Cardiac muscle cell (in vitro differentiated cells and primary cell): ENCODE data around the gene TMEM273. TPM values are rescaled to one million over a fixed set of nuclear protein-coding genes. Genes with fewer than 3 reads are reported as not detected.

Experiments
- DNase-seq, 2 donors: peaks; one replicate each; pipeline versions ENCODE4 v3.0.0 to v3.0.0-alpha.2; 2010 to 2017; ENCODE audit warnings: low read depth in 1 of 2, low spot score in 1 of 2
- H3K27ac ChIP-seq: fragments of 200-600 bp; sonication (generic); 2 replicates; pipeline ENCODE4 v1.5.1; 2016
- H3K27me3 ChIP-seq: fragments of 200-600 bp; sonication (generic); 2 replicates; pipeline ENCODE4 v1.6.0; 2016; ENCODE audit warnings: control low read depth
- H3K36me3 ChIP-seq: fragments of 200-600 bp; sonication (generic); 2 replicates; pipeline ENCODE4 v1.5.1; 2016; ENCODE audit warnings: control low read depth
- H3K4me1 ChIP-seq: fragments of 200-600 bp; sonication (generic); 2 replicates; pipeline ENCODE4 v1.8.1; 2017; ENCODE audit warnings: low read depth, mild to moderate bottlenecking, mixed run types
- H3K4me3 ChIP-seq: fragments of 200-600 bp; sonication (generic); 2 replicates; pipeline ENCODE4 v1.5.1; 2016; ENCODE audit warnings: mild to moderate bottlenecking
- H3K9me3 ChIP-seq: fragments of 200-600 bp; sonication (generic); 2 replicates; pipeline ENCODE4 v1.5.1; 2017; ENCODE audit warnings: low read depth, mild to moderate bottlenecking, control low read depth
- CTCF ChIP-seq: IDR thresholded peaks from 2 replicates; pipeline ENCODE4 v1.5.1; 2012; ENCODE audit warnings: low read depth, mild to moderate bottlenecking, low read length
- polyA plus RNA-seq: library from polyadenylated mRNA; unstranded; fragments of >200 nt; fragmentation: Nextera tagmentation; extraction: Ambion mirVana; gene quantifications from 2 replicates; pipeline ENCODE4 v1.2.1, GENCODE V29; 2016
- total RNA-seq: library from RNA; depleted of rRNA; stranded (reverse); fragments of >200 nt; gene quantifications from 2 replicates; pipeline ENCODE4 v1.2.3, GENCODE V29; 2016

Gene TMEM273, protein sequence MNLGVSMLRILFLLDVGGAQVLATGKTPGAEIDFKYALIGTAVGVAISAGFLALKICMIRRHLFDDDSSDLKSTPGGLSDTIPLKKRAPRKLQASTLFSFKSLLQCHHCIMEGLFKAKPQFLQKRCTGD
- total RNA-seq (not detected in 2 replicates), polyA plus RNA-seq (not detected in 2 replicates)

DNA sequence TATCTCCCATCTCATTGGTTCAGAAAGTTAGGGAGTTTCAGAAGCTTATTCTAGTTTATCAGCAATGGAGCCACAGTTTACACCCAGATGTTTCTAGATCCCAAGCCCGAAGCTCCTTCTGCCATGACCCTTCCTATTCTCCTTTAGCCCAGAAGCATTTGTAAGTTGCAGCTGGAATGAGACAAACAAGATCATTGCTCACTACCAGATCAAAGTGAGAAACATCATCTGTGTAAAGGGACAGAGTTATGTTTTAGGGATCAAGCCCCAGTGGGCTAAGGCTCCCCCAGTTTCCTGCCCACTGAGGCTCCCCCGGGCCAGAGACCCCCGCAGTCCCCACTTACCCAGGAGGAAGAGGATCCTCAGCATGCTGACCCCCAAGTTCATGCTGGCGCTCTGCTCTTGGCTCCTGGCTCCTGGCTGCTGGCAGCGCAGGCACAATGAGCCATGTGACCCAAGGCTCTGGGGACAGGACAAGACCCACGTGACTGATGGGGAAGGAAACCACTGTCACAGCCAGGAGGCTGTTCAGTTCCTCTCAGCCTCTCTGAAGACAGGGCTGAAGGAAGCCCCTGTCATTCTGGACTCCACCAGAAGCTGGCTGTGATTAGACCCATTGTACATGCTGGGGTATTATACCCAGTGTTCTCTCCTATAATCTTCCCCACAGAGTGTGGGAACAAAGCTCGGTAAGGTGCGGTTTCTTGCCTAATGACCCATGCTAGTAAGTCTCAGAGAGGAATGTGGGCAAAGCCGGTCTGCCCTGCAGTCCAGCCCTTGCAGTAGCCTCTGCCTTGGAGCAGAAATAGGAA, at the start of gene TMEM273:
Gene TMEM273 (minus strand): TSS at position 442 of the 812 bp plus-strand sequence. CDS start 55 bp downstream, at position 387.
- no peak within 1 kb of the TSS for H3K27ac ChIP-seq
- TF ChIP-seq CTCF, result no peak
- DNase-seq, result no peak
- H3K4me3 ChIP-seq, result no peak within 1 kb of the TSS
- H3K4me1 ChIP-seq, result no peaks in the 10 kb centered on the region
- no peaks in the 10 kb centered on the region for H3K9me3 ChIP-seq
- H3K36me3 ChIP-seq, result no peaks in the 10 kb centered on the region
- H3K27me3 ChIP-seq, result no peaks in the 10 kb centered on the region

DNA sequence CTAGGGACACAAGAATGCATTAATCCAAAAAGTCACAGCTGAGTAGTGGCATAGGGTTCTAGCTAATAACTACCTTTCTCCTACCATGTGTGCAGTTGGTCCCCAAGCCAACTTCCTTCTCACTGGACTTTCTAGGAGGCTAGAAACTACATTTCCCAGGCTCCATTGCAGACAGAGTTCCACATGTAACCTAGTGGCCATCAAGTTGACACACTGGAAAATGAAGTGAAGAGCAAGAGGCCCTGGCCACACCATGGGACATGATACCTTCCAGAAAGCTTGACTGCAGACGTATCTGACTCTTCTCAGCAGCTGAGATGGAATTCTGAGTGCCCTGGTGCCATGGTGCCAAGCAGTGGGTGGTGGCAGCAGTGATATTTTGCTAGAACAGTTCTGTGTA, 49.8 kb upstream of the TMEM273 start:
- no peaks in the 10 kb centered on the region for H3K27me3 ChIP-seq
- TF ChIP-seq CTCF, result no peak
- H3K4me1 ChIP-seq, result no peaks in the 10 kb centered on the region
- H3K36me3 ChIP-seq, result no peaks in the 10 kb centered on the region
- DNase-seq, result no peak
- no peak overlapping the region for H3K27ac ChIP-seq
- no peak overlapping the region for H3K4me3 ChIP-seq
- no peaks in the 10 kb centered on the region for H3K9me3 ChIP-seq

DNA sequence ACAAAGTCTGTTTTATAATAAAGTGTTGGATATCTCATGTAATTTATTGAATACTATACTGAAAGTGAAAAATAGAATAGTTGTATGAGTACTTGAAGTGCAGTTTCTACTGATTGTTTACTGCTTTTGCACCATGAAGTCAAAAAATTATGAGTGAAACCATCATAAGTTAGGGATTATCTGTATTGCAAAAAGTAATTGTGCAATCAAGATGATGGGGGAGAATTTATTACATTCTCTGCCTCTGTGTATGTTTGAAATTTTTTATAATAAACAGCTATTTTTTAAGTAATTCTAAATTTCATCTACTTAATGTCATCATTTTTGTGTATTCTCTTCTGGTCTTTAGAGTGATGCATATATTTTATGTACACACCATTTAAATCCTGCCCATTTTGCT, 47.2 kb upstream of the TMEM273 start:
- DNase-seq, result no peak
- no peak overlapping the region for H3K4me3 ChIP-seq
- no peaks in the 10 kb centered on the region for H3K36me3 ChIP-seq
- no peaks in the 10 kb centered on the region for H3K27me3 ChIP-seq
- peaks cover 11% of the 10 kb centered on the region for H3K4me1 ChIP-seq
- H3K9me3 ChIP-seq, result no peaks in the 10 kb centered on the region
- TF ChIP-seq CTCF, result no peak
- no peak overlapping the region for H3K27ac ChIP-seq

- no peak for TF ChIP-seq CTCF
- Histone ChIP-seq H3K4me3 (no peak overlapping the region), H3K27me3 (no peaks in the 10 kb centered on the region), H3K36me3 (no peaks in the 10 kb centered on the region), H3K4me1 (peaks cover 14% of the 10 kb centered on the region), H3K27ac (no peak overlapping the region), H3K9me3 (no peaks in the 10 kb centered on the region)
- DNase-seq, result peak in 1 of 2 donors; percentile 17
Measured at GRCh38 chr10:49231086-49231820, 43.1 kb upstream of the TMEM273 start.

DNA sequence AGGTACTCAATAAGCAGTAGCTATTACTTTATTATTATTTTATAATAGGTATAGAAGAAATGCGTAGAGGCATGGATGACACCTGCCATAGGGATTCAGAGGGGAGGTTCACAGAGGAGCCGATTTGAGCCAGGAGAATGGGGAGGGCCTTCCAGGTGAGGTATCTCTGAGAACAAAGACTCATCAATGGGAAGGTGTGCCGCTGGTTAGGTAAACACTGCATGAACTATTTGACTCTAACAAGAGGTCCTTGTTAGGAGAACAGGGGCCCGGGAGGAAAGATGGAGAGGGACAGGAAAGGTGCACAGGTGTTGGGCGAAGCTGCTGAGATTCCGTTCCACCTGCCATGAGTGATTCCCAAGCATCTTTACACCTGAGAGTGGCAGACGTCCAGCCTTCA, 41.8 kb upstream of the TMEM273 start:
- Histone ChIP-seq H3K9me3 (no peaks in the 10 kb centered on the region), H3K27me3 (no peaks in the 10 kb centered on the region), H3K4me3 (no peak overlapping the region), H3K4me1 (peaks cover 21% of the 10 kb centered on the region), H3K36me3 (no peaks in the 10 kb centered on the region), H3K27ac (no peak overlapping the region)
- DNase-seq, result no peak
- no peak for TF ChIP-seq CTCF
